Activated CD4-positive, alpha-beta T cell treated with anti-CD3 and anti-CD28 coated beads for 36 hours (primary cell): ENCODE data around the gene MXD4. TPM values are rescaled to one million over a fixed set of nuclear protein-coding genes. Genes with fewer than 3 reads are reported as not detected.
"Not testable (repeated sequence)": the region's sequence is repeated elsewhere in the genome, so short reads cannot be mapped to it uniquely, and the experiment has no call there.

Experiments used
- ATAC-seq: fragments of 200-7000 bp; cut with Tn5 transposase; one replicate; pipeline ENCODE4 v1.10.0; 2021; ENCODE audit warnings: mild to moderate bottlenecking, moderate library complexity
- CTCF ChIA-PET: fragments of 350-600 bp; sonication (Branson Sonifier 250); formaldehyde crosslinking; loops from one replicate; lab custom pipeline; 2021; ENCODE audit warnings: antibody characterized with exemption; lab: Charles Lee
- POLR2A ChIA-PET: fragments of 350-600 bp; sonication (Branson Sonifier 250); formaldehyde crosslinking; loops from one replicate; lab custom pipeline; 2021; ENCODE audit warnings: antibody characterized with exemption, inconsistent platforms; lab: Charles Lee
- DNase-seq: peaks from one replicate; pipeline ENCODE4 v3.0.0-alpha.2; 2020
- H3K27ac Mint-ChIP-seq: one replicate; pipeline ENCODE4 v1.8.0; 2021; ENCODE audit warnings: mixed read lengths
- H3K27me3 Mint-ChIP-seq: one replicate; pipeline ENCODE4 v1.8.0; 2021; ENCODE audit warnings: mixed read lengths
- H3K36me3 Mint-ChIP-seq: one replicate; pipeline ENCODE4 v1.8.0; 2021; ENCODE audit warnings: low read depth, mixed read lengths
- H3K4me1 Mint-ChIP-seq: one replicate; pipeline ENCODE4 v1.8.0; 2021; ENCODE audit warnings: mixed read lengths
- H3K4me3 Mint-ChIP-seq: one replicate; pipeline ENCODE4 v1.8.0; 2021; ENCODE audit warnings: mild to moderate bottlenecking, moderate library complexity, mixed read lengths
- H3K9me3 Mint-ChIP-seq: one replicate; pipeline ENCODE4 v1.8.0; 2021; ENCODE audit warnings: low read depth, mixed read lengths
- intact Hi-C, 2 experiments: fragments of 100-400 bp; cut with DNase I in 1 of 2; cut with micrococcal nuclease in 1 of 2; formaldehyde crosslinking; loops; one replicate each; pipeline versions ENCODE4 v1.14.2 to v1.15.1; 2022 to 2024; cut with DNase I, micrococcal nuclease
- total RNA-seq, 2 experiments: library from RNA; stranded (reverse); gene quantifications; one replicate each; pipeline ENCODE4 v1.2.3, GENCODE V29; 2021

The MXD4 gene
- total RNA-seq, 2 experiments from 2014 or later, result 1.6 to 2.3 TPM

- H3K27ac Mint-ChIP-seq, result no peak overlapping the region
- H3K4me3 Mint-ChIP-seq, result no peak overlapping the region
- no peaks in the 10 kb centered on the region for H3K9me3 Mint-ChIP-seq
- ChIA-PET CTCF (interaction anchor here (0.5 kb wide), 1 partner anchor 29 kb away, joined by 7 read pairs; no protein-coding TSS in a partner anchor), POLR2A (no interaction called here)
- H3K27me3 Mint-ChIP-seq, result no peaks in the 10 kb centered on the region
- intact Hi-C loops, result loop anchor here (2.0 to 5.0 kb wide), 3 partner anchors 40 to 158 kb away; partner anchors contain the start of genes HAUS3 (in 1 of the 2) and POLN (in 1 of the 2)
- no peak for DNase-seq
- H3K4me1 Mint-ChIP-seq, result peaks cover 34% of the 10 kb centered on the region
- H3K36me3 Mint-ChIP-seq, result no peaks in the 10 kb centered on the region
- ATAC-seq, result no peak
These were observed 21.3 kb upstream of the MXD4 start for GRCh38 chr4:2283199-2283711.

- H3K36me3 Mint-ChIP-seq, result no peaks in the 10 kb centered on the region
- H3K27ac Mint-ChIP-seq, result peak overlapping the region; percentile 82
- no peaks in the 10 kb centered on the region for H3K27me3 Mint-ChIP-seq
- peak; percentile 83 for DNase-seq
- no peaks in the 10 kb centered on the region for H3K9me3 Mint-ChIP-seq
- intact Hi-C loops, result loop anchor here (1.0 to 5.0 kb wide), 5 partner anchors 19 to 159 kb away; partner anchors contain the start of genes CFAP99 (in 1 of the 2), HAUS3 (in 1 of the 2), MXD4 (in 1 of the 2) and POLN (in 1 of the 2)
- POLR2A ChIA-PET, result interaction anchor here (0.6 to 1.4 kb wide), 2 partner anchors 9 to 408 kb away, joined by 3 read pairs; no protein-coding TSS in a partner anchor
- no peak overlapping the region for H3K4me3 Mint-ChIP-seq
- ATAC-seq, result peak; percentile 96
- H3K4me1 Mint-ChIP-seq, result peaks cover 34% of the 10 kb centered on the region
- CTCF ChIA-PET, result interaction anchor here (0.7 to 1.4 kb wide), 4 partner anchors 9 to 131 kb away, joined by 3 to 4 read pairs (median 4); no protein-coding TSS in a partner anchor
These were observed 19.9 kb upstream of the MXD4 start for GRCh38 chr4:2281575-2282343.

GRCh38 chr4:2280531-2281300 lies 18.8 kb upstream of the MXD4 start:
- Mint-ChIP-seq H3K27ac (peak overlapping the region; percentile 82), H3K4me1 (peaks cover 34% of the 10 kb centered on the region), H3K27me3 (no peaks in the 10 kb centered on the region), H3K4me3 (no peak overlapping the region), H3K9me3 (no peaks in the 10 kb centered on the region), H3K36me3 (no peaks in the 10 kb centered on the region)
- ChIA-PET POLR2A (interaction anchor here (1.4 kb wide), 1 partner anchor 10 kb away, joined by 3 read pairs; no protein-coding TSS in a partner anchor), CTCF (interaction anchor here (1.1 kb wide), 1 partner anchor 19 kb away, joined by 3 read pairs; the partner anchor contains the start of gene MXD4)
- ATAC-seq (no peak), DNase-seq (no peak)
- intact Hi-C loops, result loop anchor here (2.0 to 5.0 kb wide), 2 partner anchors 132 to 138 kb away; partner anchors contain the start of genes CFAP99 (in 1 of the 2) and ZFYVE28 (in 1 of the 2)

GRCh38 chr4:2277956-2278355 lies 16.0 kb upstream of the MXD4 start:
- H3K27me3 Mint-ChIP-seq, result no peaks in the 10 kb centered on the region
- intact Hi-C loops, result no loop called here
- H3K36me3 Mint-ChIP-seq, result no peaks in the 10 kb centered on the region
- DNase-seq (no peak), ATAC-seq (no peak)
- no peaks in the 10 kb centered on the region for H3K9me3 Mint-ChIP-seq
- no peak overlapping the region for H3K27ac Mint-ChIP-seq
- H3K4me3 Mint-ChIP-seq, result no peak overlapping the region
- POLR2A ChIA-PET, result no interaction called here
- H3K4me1 Mint-ChIP-seq, result peaks cover 23% of the 10 kb centered on the region
- CTCF ChIA-PET, result no interaction called here

GRCh38 chr4:2276581-2277325 lies 14.8 kb upstream of the MXD4 start:
- no peak overlapping the region for H3K27ac Mint-ChIP-seq
- H3K9me3 Mint-ChIP-seq, result no peaks in the 10 kb centered on the region
- ChIA-PET CTCF (no interaction called here), POLR2A (no interaction called here)
- intact Hi-C loops, result no loop called here
- no peaks in the 10 kb centered on the region for H3K36me3 Mint-ChIP-seq
- H3K27me3 Mint-ChIP-seq, result no peaks in the 10 kb centered on the region
- no peak for DNase-seq
- H3K4me1 Mint-ChIP-seq, result peaks cover 14% of the 10 kb centered on the region
- ATAC-seq, result no peak
- no peak overlapping the region for H3K4me3 Mint-ChIP-seq

- Mint-ChIP-seq H3K4me3 (no peak overlapping the region), H3K9me3 (no peaks in the 10 kb centered on the region), H3K36me3 (no peaks in the 10 kb centered on the region), H3K27me3 (no peaks in the 10 kb centered on the region), H3K4me1 (peaks cover 3% of the 10 kb centered on the region), H3K27ac (no peak overlapping the region)
- ATAC-seq (no peak), DNase-seq (no peak)
- intact Hi-C loops, result no loop called here
- ChIA-PET CTCF (no interaction called here), POLR2A (no interaction called here)
These were observed 13.8 kb upstream of the MXD4 start for GRCh38 chr4:2275546-2276251.

DNA sequence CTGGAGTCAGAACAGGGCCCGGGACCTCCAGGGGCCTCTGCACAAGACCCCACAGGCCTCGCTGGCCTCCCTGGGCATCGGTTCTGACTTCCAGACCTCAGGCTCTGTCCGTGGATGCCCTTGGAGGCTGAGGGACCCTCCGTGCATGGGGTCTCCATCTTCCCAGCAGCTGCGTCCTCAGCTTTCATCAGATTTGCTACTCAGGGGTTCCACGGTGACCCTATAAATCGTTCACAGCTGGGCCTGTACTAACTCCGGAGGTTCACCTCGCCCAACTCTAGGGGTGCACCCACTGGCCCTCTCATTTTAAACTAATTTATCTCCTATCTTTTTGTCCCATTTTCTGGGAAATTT lies 13.1 kb upstream of the MXD4 start:
- DNase-seq, H3K36me3 Mint-ChIP-seq, POLR2A ChIA-PET, H3K27ac Mint-ChIP-seq, CTCF ChIA-PET, H3K27me3 Mint-ChIP-seq, H3K4me3 Mint-ChIP-seq, H3K9me3 Mint-ChIP-seq, intact Hi-C loops, H3K4me1 Mint-ChIP-seq, ATAC-seq: not testable (repeated sequence)

- DNase-seq, result no peak
- H3K9me3 Mint-ChIP-seq, result no peaks in the 10 kb centered on the region
- H3K4me3 Mint-ChIP-seq, result no peak overlapping the region
- no peaks in the 10 kb centered on the region for H3K27me3 Mint-ChIP-seq
- H3K27ac Mint-ChIP-seq, result no peak overlapping the region
- no peaks in the 10 kb centered on the region for H3K36me3 Mint-ChIP-seq
- H3K4me1 Mint-ChIP-seq, result no peaks in the 10 kb centered on the region
- intact Hi-C loops, result no loop called here
- ChIA-PET CTCF (no interaction called here), POLR2A (no interaction called here)
- no peak for ATAC-seq
These were observed 12.6 kb upstream of the MXD4 start for GRCh38 chr4:2274320-2275043.

GRCh38 chr4:2273657-2274319 lies 11.9 kb upstream of the MXD4 start:
- Mint-ChIP-seq H3K4me1 (no peaks in the 10 kb centered on the region), H3K27me3 (no peaks in the 10 kb centered on the region), H3K9me3 (no peaks in the 10 kb centered on the region), H3K36me3 (no peaks in the 10 kb centered on the region), H3K27ac (no peak overlapping the region), H3K4me3 (no peak overlapping the region)
- POLR2A ChIA-PET, result no interaction called here
- intact Hi-C loops, result no loop called here
- DNase-seq (no peak), ATAC-seq (no peak)
- CTCF ChIA-PET, result no interaction called here

GRCh38 chr4:2273221-2273620 lies 11.3 kb upstream of the MXD4 start:
- ATAC-seq (no peak), DNase-seq (no peak)
- no peaks in the 10 kb centered on the region for H3K27me3 Mint-ChIP-seq
- no peaks in the 10 kb centered on the region for H3K4me1 Mint-ChIP-seq
- intact Hi-C loops, result no loop called here
- H3K4me3 Mint-ChIP-seq, result no peak overlapping the region
- no peak overlapping the region for H3K27ac Mint-ChIP-seq
- no peaks in the 10 kb centered on the region for H3K36me3 Mint-ChIP-seq
- POLR2A ChIA-PET, result no interaction called here
- H3K9me3 Mint-ChIP-seq, result no peaks in the 10 kb centered on the region
- CTCF ChIA-PET, result no interaction called here
